H1 (cell line): ENCODE data around the gene TOR1A. TPM values are rescaled to one million over a fixed set of nuclear protein-coding genes. Genes with fewer than 3 reads are reported as not detected.

Experiments used
- CTCF ChIA-PET: fragments of 300-600 bp; sonication (Branson Sonifier 250); formaldehyde crosslinking; loops from one replicate; lab custom pipeline; 2021; ENCODE audit not compliant: partially characterized antibody; lab: Charles Lee
- POLR2A ChIA-PET: fragments of 300-600 bp; sonication (Branson Sonifier 250); formaldehyde crosslinking; loops from one replicate; lab custom pipeline; 2021; ENCODE audit warnings: inconsistent platforms; ENCODE audit not compliant: partially characterized antibody; lab: Charles Lee
- DNase-seq, 2 experiments: peaks; one replicate each; pipeline versions ENCODE4 v3.0.0 to v3.0.0-alpha.2; 2010 to 2022; ENCODE audit warnings: low spot score in 2 of 2, low read depth in 1 of 2, mixed read lengths in 1 of 2
- FAIRE-seq: peaks from 2 replicates; lab custom pipeline; 2011; peaks lifted over from hg19 to GRCh38; lab: Jason Lieb, UNC
- H2AFZ ChIP-seq: 2 replicates; pipeline ENCODE4 v1.8.1; 2012; ENCODE audit warnings: low read length, inconsistent platforms
- H2AK5ac ChIP-seq: 2 replicates; pipeline ENCODE4 v1.6.1; 2013; ENCODE audit warnings: low read depth, low read length
- H2BK120ac ChIP-seq: replicated peaks from 2 replicates; pipeline ENCODE3; 2013; ENCODE audit warnings: low read depth, low read length, inconsistent platforms
- H2BK12ac ChIP-seq: 2 replicates; pipeline ENCODE4 v1.6.1; 2013; ENCODE audit warnings: low read depth, low read length
- H2BK15ac ChIP-seq: 2 replicates; pipeline ENCODE4 v1.6.1; 2013; ENCODE audit warnings: low read length
- H2BK20ac ChIP-seq: 2 replicates; pipeline ENCODE4 v1.6.1; 2013; ENCODE audit warnings: low read length
- H2BK5ac ChIP-seq: 2 replicates; pipeline ENCODE4 v1.6.1; 2013; ENCODE audit warnings: low read depth, low read length
- H3K14ac ChIP-seq: 2 replicates; pipeline ENCODE4 v1.6.1; 2013; ENCODE audit warnings: inconsistent platforms; ENCODE audit not compliant: insufficient read length
- H3K18ac ChIP-seq: 2 replicates; pipeline ENCODE4 v1.6.1; 2013; ENCODE audit warnings: low read length; ENCODE audit errors: extremely low read depth
- H3K23ac ChIP-seq: 2 replicates; pipeline ENCODE4 v1.6.1; 2013; ENCODE audit warnings: inconsistent platforms; ENCODE audit not compliant: insufficient read length
- H3K23me2 ChIP-seq: 2 replicates; pipeline ENCODE4 v1.6.1; 2013; ENCODE audit warnings: low read depth, low read length
- H3K27ac ChIP-seq: 2 replicates; pipeline ENCODE4 v1.6.1; 2011; ENCODE audit warnings: low read depth, low read length, inconsistent platforms
- H3K27me3 ChIP-seq, 4 experiments: replicated peaks in 1 of 4; 1 replicate in 1 of 4; 2 replicates in 3 of 4; pipeline versions ENCODE4 v1.6.1 to v1.8.1; 2011 to 2013; ENCODE audit warnings: low read length in 3 of 4, mild to moderate bottlenecking in 3 of 4, inconsistent platforms in 2 of 4, mixed read lengths in 2 of 4, moderate library complexity in 1 of 4; ENCODE audit not compliant: control insufficient read depth in 3 of 4, insufficient read depth in 3 of 4; ENCODE audit errors: extremely low read depth in 1 of 4
- H3K36me3 ChIP-seq, 4 experiments: 2 replicates each; pipeline versions ENCODE4 v1.6.1 to v1.8.1; 2011 to 2013; ENCODE audit warnings: mild to moderate bottlenecking in 4 of 4, low read length in 3 of 4, moderate library complexity in 2 of 4, control low read depth in 1 of 4, inconsistent platforms in 1 of 4; ENCODE audit not compliant: insufficient read depth in 4 of 4, control insufficient read depth in 2 of 4
- H3K4ac ChIP-seq: replicated peaks from 2 replicates; pipeline ENCODE3; 2013; ENCODE audit warnings: low read length, low read depth, mixed read lengths, inconsistent platforms; ENCODE audit not compliant: insufficient read length
- H3K4me1 ChIP-seq, 4 experiments: replicated peaks in 1 of 4; 1 replicate in 1 of 4; 2 replicates in 3 of 4; pipeline versions ENCODE4 v1.6.1 to v1.8.1; 2011 to 2013; ENCODE audit warnings: low read length in 3 of 4, inconsistent platforms in 2 of 4, mixed read lengths in 1 of 4; ENCODE audit not compliant: insufficient read depth in 4 of 4, control insufficient read depth in 3 of 4
- H3K4me2 ChIP-seq, 2 experiments: 2 replicates each; pipeline versions ENCODE4 v1.6.1 to v1.8.1; 2011 to 2013; ENCODE audit warnings: low read depth in 2 of 2, low read length in 2 of 2, control low read depth in 1 of 2, inconsistent platforms in 1 of 2, mild to moderate bottlenecking in 1 of 2; ENCODE audit not compliant: insufficient read depth in 1 of 2
- H3K4me3 ChIP-seq, 4 experiments: fragments of 200-600, 300-600 bp in 1 of 4; sonication (generic), shearing (Covaris generic), sonication (Bioruptor Twin) in 1 of 4; 2 replicates each; pipeline versions ENCODE4 v1.5.1 to v1.8.1; 2011 to 2016; ENCODE audit warnings: low read length in 4 of 4, low read depth in 3 of 4, control low read depth in 2 of 4, inconsistent platforms in 2 of 4, mild to moderate bottlenecking in 2 of 4, mixed read lengths in 1 of 4, moderate library complexity in 1 of 4; ENCODE audit not compliant: insufficient read depth in 2 of 4; ENCODE audit errors: extremely low read depth in 1 of 4
- H3K56ac ChIP-seq: replicated peaks from 2 replicates; pipeline ENCODE3; 2013; ENCODE audit warnings: low read depth, mild to moderate bottlenecking, mixed read lengths, low read length, inconsistent platforms; ENCODE audit not compliant: insufficient read length
- H3K79me1 ChIP-seq: 2 replicates; pipeline ENCODE4 v1.6.1; 2013; ENCODE audit warnings: low read depth, low read length, control low read depth
- H3K79me2 ChIP-seq, 2 experiments: 2 replicates each; pipeline versions ENCODE4 v1.6.1 to v1.8.1; 2012 to 2013; ENCODE audit warnings: low read length in 2 of 2, mild to moderate bottlenecking in 2 of 2, inconsistent platforms in 1 of 2; ENCODE audit not compliant: insufficient read depth in 2 of 2, control insufficient read depth in 1 of 2
- H3K9ac ChIP-seq, 4 experiments: replicated peaks in 1 of 4; 1 replicate in 1 of 4; 2 replicates in 3 of 4; pipeline versions ENCODE4 v1.6.1 to v1.8.1; 2011 to 2013; ENCODE audit warnings: low read depth in 3 of 4, low read length in 3 of 4, control low read depth in 2 of 4, mild to moderate bottlenecking in 2 of 4, moderate library complexity in 2 of 4, inconsistent platforms in 1 of 4; ENCODE audit errors: extremely low read depth in 1 of 4
- H3K9me3 ChIP-seq, 2 experiments: 2 replicates each; pipeline versions ENCODE4 v1.6.1 to v1.8.1; 2012 to 2013; ENCODE audit warnings: mild to moderate bottlenecking in 2 of 2, moderate library complexity in 2 of 2, control low read depth in 1 of 2, inconsistent platforms in 1 of 2, low read depth in 1 of 2, low read length in 1 of 2, mixed read lengths in 1 of 2; ENCODE audit not compliant: insufficient read depth in 2 of 2
- H4K20me1 ChIP-seq, 2 experiments: replicated peaks in 1 of 2; 2 replicates each; pipeline versions ENCODE3 to v1.8.1; 2011 to 2013; ENCODE audit warnings: inconsistent platforms in 2 of 2, low read length in 2 of 2, mild to moderate bottlenecking in 1 of 2; ENCODE audit not compliant: insufficient read depth in 2 of 2, control insufficient read depth in 1 of 2
- H4K5ac ChIP-seq: 2 replicates; pipeline ENCODE4 v1.6.1; 2013; ENCODE audit warnings: low read length, low read depth, mixed read lengths, inconsistent platforms; ENCODE audit not compliant: insufficient read length
- H4K8ac ChIP-seq: 2 replicates; pipeline ENCODE4 v1.8.0; 2013; ENCODE audit warnings: mild to moderate bottlenecking, moderate library complexity, low read length, inconsistent platforms; ENCODE audit not compliant: insufficient read depth; ENCODE audit errors: extremely low read depth
- H4K91ac ChIP-seq: replicated peaks from 2 replicates; pipeline ENCODE3; 2013; ENCODE audit warnings: low read length, mixed read lengths, inconsistent platforms; ENCODE audit not compliant: insufficient read length
- CBX5 ChIP-seq: fragments of 300-800, 300-1000 bp; sonication (generic); IDR thresholded peaks from 2 replicates; pipeline ENCODE4 v1.7.1; 2016; ENCODE audit warnings: antibody characterized with exemption, low read length, low read depth
- CHD2 ChIP-seq: IDR thresholded peaks from 2 replicates; pipeline ENCODE4 v1.6.1; 2012; ENCODE audit warnings: low read length, improper control_type of control experiment
- CTCF ChIP-seq, 3 experiments: IDR thresholded peaks; 1 replicate in 2 of 3; 2 replicates in 1 of 3; pipeline versions ENCODE4 v1.5.1 to v1.6.1; 2011; ENCODE audit warnings: low read length in 3 of 3, mild to moderate bottlenecking in 3 of 3, inconsistent platforms in 2 of 3, low read depth in 1 of 3, moderate library complexity in 1 of 3; ENCODE audit not compliant: insufficient read depth in 1 of 3; ENCODE audit errors: control extremely low read depth in 1 of 3
- HDAC6 ChIP-seq: IDR thresholded peaks from one replicate; pipeline ENCODE4 v1.7.1; 2012; ENCODE audit warnings: low read depth, mild to moderate bottlenecking, inconsistent platforms, low read length, moderate library complexity
- KDM5A ChIP-seq: fragments of 200-600 bp; IDR thresholded peaks from 2 replicates; pipeline ENCODE4 v1.7.1; 2012; ENCODE audit warnings: mild to moderate bottlenecking, low read length, inconsistent platforms, mixed read lengths
- NRF1 ChIP-seq: IDR thresholded peaks from 2 replicates; pipeline ENCODE4 v1.6.1; 2011; ENCODE audit warnings: mild to moderate bottlenecking, low read depth, low read length, improper control_type of control experiment
- POLR2AphosphoS5 ChIP-seq: IDR thresholded peaks from 2 replicates; pipeline ENCODE4 v1.6.1; 2011; ENCODE audit warnings: low read depth, low read length
- SIRT6 ChIP-seq: IDR thresholded peaks from one replicate; pipeline ENCODE4 v1.7.1; 2012; ENCODE audit warnings: low read length, inconsistent platforms
- SP4 ChIP-seq: IDR thresholded peaks from 2 replicates; pipeline ENCODE4 v1.6.1; 2012; ENCODE audit warnings: low read length, inconsistent platforms
- TEAD4 ChIP-seq: IDR thresholded peaks from 2 replicates; pipeline ENCODE4 v1.6.1; 2012; ENCODE audit warnings: low read depth, low read length, inconsistent platforms, mixed read lengths
- YY1 ChIP-seq: IDR thresholded peaks from 2 replicates; pipeline ENCODE4 v1.6.1; 2011; ENCODE audit warnings: low read depth, mild to moderate bottlenecking, low read length
- WGBS, 2 experiments: shearing (Covaris generic) in 1 of 2; methylation state at CpG; one replicate each; pipeline versions ENCODE4 v1.1.6 to v1.1.7; 2013 to 2015; ENCODE audit warnings: low lambda C conversion rate in 2 of 2, mixed read lengths in 2 of 2, inconsistent platforms in 1 of 2, low coverage in 1 of 2, missing lambda C conversion rate in 1 of 2; ENCODE audit not compliant: insufficient replicate concordance in 2 of 2, insufficient coverage in 1 of 2, insufficient read length in 1 of 2; ENCODE audit errors: extremely low coverage in 1 of 2, missing lambda C conversion rate in 1 of 2; 5-methylcytosine and 5-hydroxymethylcytosine counted together
- polyA plus RNA-seq, 7 experiments: library from polyadenylated mRNA; depleted of rRNA in 3 of 7; stranded (reverse) in 5 of 7; unstranded in 2 of 7; fragments of >200 nt in 5 of 7; fragments of 200-250 nt in 2 of 7; gene quantifications; 1 replicate in 5 of 7; 2 replicates in 1 of 7; 4 replicates in 1 of 7; pipeline versions ENCODE4 v1.2.1 to v1.2.3, GENCODE V29; 2011 to 2013; ENCODE audit warnings: missing spikeins in 2 of 7, mixed read lengths in 2 of 7
- total RNA-seq: library from RNA; stranded (reverse); fragmentation: NEBNext Ultra II Directional; extraction: Animal tissue kit (Norgen Biotek cat#: 25700); gene quantifications from 2 replicates; pipeline ENCODE4 v1.2.1, GENCODE V29; 2021

TOR1A gene
- total and polyA plus RNA-seq, 2 of the 8 experiments (the other 6 are each of a cell fraction or from before 2014, with no cell fraction given) = 37.6 to 46.7 TPM

GRCh38 chr9:129868023-129868871 lies 44.3 kb upstream of the TOR1A start:
- FAIRE-seq = no peak
- H3K9me3 ChIP-seq = no peaks in the 10 kb centered on the region
- no peak overlapping the region for H3K4ac ChIP-seq
- CTCF ChIA-PET = interaction anchor here (0.6 to 1.5 kb wide), 11 partner anchors 11 to 178 kb away, joined by 3 to 5 read pairs (median 3); no protein-coding TSS in a partner anchor
- no peak overlapping the region for H2AFZ ChIP-seq
- no peak overlapping the region for H2BK20ac ChIP-seq
- H3K4me1 ChIP-seq = no peaks in the 10 kb centered on the region
- 84% methylated on average over 46 of the region's 48 CpGs; no CpG with 5 or more reads in 1 of the 2 experiments for WGBS, 2 experiments
- no peak overlapping the region for H3K4me2 ChIP-seq
- H3K56ac ChIP-seq = no peak overlapping the region
- H2BK120ac ChIP-seq = no peak overlapping the region
- H3K23me2 ChIP-seq = no peaks in the 10 kb centered on the region
- H3K4me3 ChIP-seq = no peak overlapping the region
- no peaks in the 10 kb centered on the region for H3K79me1 ChIP-seq
- H3K27ac ChIP-seq = no peak overlapping the region
- no peak overlapping the region for H4K5ac ChIP-seq
- H4K8ac ChIP-seq = no peak overlapping the region
- no peaks in the 10 kb centered on the region for H3K27me3 ChIP-seq
- H4K91ac ChIP-seq = peak overlapping the region; percentile 15
- no peak overlapping the region for H3K18ac ChIP-seq
- no peak overlapping the region for H2BK5ac ChIP-seq
- no peak overlapping the region for H3K9ac ChIP-seq
- no peak overlapping the region for H3K14ac ChIP-seq
- no peaks in the 10 kb centered on the region for H4K20me1 ChIP-seq
- H3K36me3 ChIP-seq = peaks cover 0 to 4% (median 0%) of the 10 kb centered on the region in 4 experiments; a peak in 2 of 8 replicates
- POLR2A ChIA-PET = interaction anchor here (1.0 to 1.4 kb wide), 2 partner anchors 9 to 59 kb away, joined by 3 read pairs; no protein-coding TSS in a partner anchor
- no peaks in the 10 kb centered on the region for H3K79me2 ChIP-seq
- no peak overlapping the region for H2BK12ac ChIP-seq
- H2BK15ac ChIP-seq = no peak overlapping the region
- DNase-seq = no peak
- no peak overlapping the region for H2AK5ac ChIP-seq
- H3K23ac ChIP-seq = no peak overlapping the region
- TF ChIP-seq POLR2AphosphoS5 (no peak), SIRT6 (no peak), KDM5A (no peak), TEAD4 (no peak), HDAC6 (no peak), CTCF (IDR thresholded peaks at IDR 0.05; ENCODE audit: control extremely low read depth in 1 of 3, insufficient read depth in 1 of 3, low read depth in 1 of 3, low read length in 3 of 3) (no peak), NRF1 (no peak), CBX5 (no peak), CHD2 (no peak), SP4 (no peak), YY1 (no peak)
